Nucleus accumbens (tissue), 56 donors: ENCODE measurements around the gene NME1.
"Not testable (repeated sequence)": the region's sequence is repeated elsewhere in the genome, so short reads cannot be mapped to it uniquely, and the experiment has no call there.

Source experiments
- DNase-seq, 56 donors: peaks; one replicate each; lab custom pipeline; 2025; lab: John Stamatoyannopoulos, UW

Gene NME1

GRCh38 chr17:51153210-51154072, at the start of gene NME1:
NME1 (plus strand) TSS chr17:51153559; CDS start chr17:51155655, 2,096 bp downstream.
- DNase-seq, result peak; percentile 78 to 99 (median 97)

GRCh38 chr17:51107778-51108177, 45.6 kb upstream of the NME1 start:
- DNase-seq, result no peak

- DNase-seq, result not testable (repeated sequence)
Measured at GRCh38 chr17:51112303-51113222, 40.8 kb upstream of the NME1 start.

GRCh38 chr17:51115179-51115578, 38.2 kb upstream of the NME1 start:
- DNase-seq, result no peak

- peak in 2 of 56 donors; percentile 1 to 20 for DNase-seq
Measured at GRCh38 chr17:51118330-51119195, 34.8 kb upstream of the NME1 start.

GRCh38 chr17:51119415-51120356, 33.7 kb upstream of the NME1 start:
- DNase-seq, result peak in 33 of 56 donors; percentile 3 to 61 (median 32)

GRCh38 chr17:51120357-51120738, 33.0 kb upstream of the NME1 start:
- peak in 30 of 56 donors; percentile 26 to 78 (median 61) for DNase-seq

- peak; percentile 63 to 96 (median 88) for DNase-seq
Measured at GRCh38 chr17:51120739-51121619, 32.4 kb upstream of the NME1 start, which contains the start of gene SPAG9. SPAG9 (minus strand) TSS chr17:51120868; CDS start chr17:51120656, 212 bp downstream.

- peak in 54 of 56 donors; percentile 3 to 87 (median 52) for DNase-seq
Measured at GRCh38 chr17:51121620-51122472, 31.5 kb upstream of the NME1 start.

- DNase-seq, result not testable (repeated sequence)
Measured at GRCh38 chr17:51122473-51123115, 30.8 kb upstream of the NME1 start.

GRCh38 chr17:51124640-51125503, 28.5 kb upstream of the NME1 start:
- no peak for DNase-seq

- no peak for DNase-seq
Measured at GRCh38 chr17:51128076-51128475, 25.3 kb upstream of the NME1 start.

GRCh38 chr17:51132964-51133319, 20.4 kb upstream of the NME1 start:
- no peak for DNase-seq

GRCh38 chr17:51133365-51133764, 20.0 kb upstream of the NME1 start:
- no peak for DNase-seq

- DNase-seq, result no peak
Measured at GRCh38 chr17:51135956-51136355, 17.4 kb upstream of the NME1 start.
